Measurements from ENCODE around the gene HAS3. TPM values are rescaled to one million over a fixed set of nuclear protein-coding genes. Genes with fewer than 3 reads are reported as not detected.
"Not testable (repeated sequence)": the region's sequence is repeated elsewhere in the genome, so short reads cannot be mapped to it uniquely, and the experiment has no call there.

Gene HAS3
- polyA plus RNA-seq, 4 donors, result 3.5 to 4.6 (median 3.8) TPM

- no peak for DNase-seq (ENCODE audit: low read depth in 4 of 4, low spot score in 2 of 4)
Observed at GRCh38 chr16:69115361-69115760, 9.9 kb downstream of the HAS3 start.

- DNase-seq (ENCODE audit: low read depth in 4 of 4, low spot score in 2 of 4), result no peak
Observed at GRCh38 chr16:69115837-69116236, 10.4 kb downstream of the HAS3 start.

GRCh38 chr16:69116256-69116875, 10.9 kb downstream of the HAS3 start:
- DNase-seq (ENCODE audit: low read depth in 4 of 4, low spot score in 2 of 4), result no peak

- no peak for DNase-seq (ENCODE audit: low read depth in 4 of 4, low spot score in 2 of 4)
Observed at GRCh38 chr16:69116906-69117305, 11.5 kb downstream of the HAS3 start.

- DNase-seq (ENCODE audit: low read depth in 4 of 4, low spot score in 2 of 4), result no peak
Observed at GRCh38 chr16:69118468-69118867, 13.0 kb downstream of the HAS3 start.

GRCh38 chr16:69118994-69119393, 13.5 kb downstream of the HAS3 start:
- DNase-seq (ENCODE audit: low read depth in 4 of 4, low spot score in 2 of 4), result no peak

GRCh38 chr16:69119536-69119935, 14.1 kb downstream of the HAS3 start:
- DNase-seq (ENCODE audit: low read depth in 4 of 4, low spot score in 2 of 4), result no peak

- DNase-seq (ENCODE audit: low read depth in 4 of 4, low spot score in 2 of 4), result no peak
Observed at GRCh38 chr16:69120096-69120664, 14.7 kb downstream of the HAS3 start.

- no peak for DNase-seq (ENCODE audit: low read depth in 4 of 4, low spot score in 2 of 4)
Observed at GRCh38 chr16:69123910-69124309, 18.5 kb downstream of the HAS3 start.

GRCh38 chr16:69124406-69124805, 19.0 kb downstream of the HAS3 start:
- DNase-seq (ENCODE audit: low read depth in 4 of 4, low spot score in 2 of 4), result not testable (repeated sequence)

GRCh38 chr16:69124961-69125360, 19.5 kb downstream of the HAS3 start:
- DNase-seq (ENCODE audit: low read depth in 4 of 4, low spot score in 2 of 4), result not testable (repeated sequence)

- no peak for DNase-seq (ENCODE audit: low read depth in 4 of 4, low spot score in 2 of 4)
Observed at GRCh38 chr16:69126221-69126620, 20.8 kb downstream of the HAS3 start.

GRCh38 chr16:69126801-69127200, 21.3 kb downstream of the HAS3 start:
- DNase-seq (ENCODE audit: low read depth in 4 of 4, low spot score in 2 of 4), result not testable (repeated sequence)

GRCh38 chr16:69127966-69128510, 22.6 kb downstream of the HAS3 start:
- no peak for DNase-seq (ENCODE audit: low read depth in 4 of 4, low spot score in 2 of 4)

GRCh38 chr16:69130461-69130860, 25.0 kb downstream of the HAS3 start:
- no peak for DNase-seq (ENCODE audit: low read depth in 4 of 4, low spot score in 2 of 4)

GRCh38 chr16:69131167-69131838, 25.9 kb downstream of the HAS3 start:
- DNase-seq (ENCODE audit: low read depth in 4 of 4, low spot score in 2 of 4), result no peak

- peak in 3 of 4 donors; percentile 62 to 68 (median 65) for DNase-seq (ENCODE audit: low read depth in 4 of 4, low spot score in 2 of 4)
Observed at GRCh38 chr16:69131839-69132423, 26.5 kb downstream of the HAS3 start.

- peak in 3 of 4 donors; percentile 45 to 65 (median 65) for DNase-seq (ENCODE audit: low read depth in 4 of 4, low spot score in 2 of 4)
Observed at GRCh38 chr16:69132424-69133252, 27.2 kb downstream of the HAS3 start, which contains the start of the genes CHTF8 and UTP4. Gene CHTF8, minus strand, starts transcription at chr16:69132588. Its CDS starts 11,130 bp downstream, at chr16:69121458. Gene UTP4, plus strand, starts transcription at chr16:69132649. Its CDS starts 811 bp downstream, at chr16:69133460.

GRCh38 chr16:69133373-69133954, 28.0 kb downstream of the HAS3 start:
- no peak for DNase-seq (ENCODE audit: low read depth in 4 of 4, low spot score in 2 of 4)

GRCh38 chr16:69138608-69139007, 33.2 kb downstream of the HAS3 start:
- no peak for DNase-seq (ENCODE audit: low read depth in 4 of 4, low spot score in 2 of 4)

Data from left renal cortex interstitium (tissue), 4 donors.